ENCODE results near the gene SLCO2A1. TPM values are rescaled to one million over a fixed set of nuclear protein-coding genes. Genes with fewer than 3 reads are reported as not detected.

The SLCO2A1 gene
- total RNA-seq, 3 donors from 2014 or later: 34.3 to 72.2 (median 67.7) TPM

DNA sequence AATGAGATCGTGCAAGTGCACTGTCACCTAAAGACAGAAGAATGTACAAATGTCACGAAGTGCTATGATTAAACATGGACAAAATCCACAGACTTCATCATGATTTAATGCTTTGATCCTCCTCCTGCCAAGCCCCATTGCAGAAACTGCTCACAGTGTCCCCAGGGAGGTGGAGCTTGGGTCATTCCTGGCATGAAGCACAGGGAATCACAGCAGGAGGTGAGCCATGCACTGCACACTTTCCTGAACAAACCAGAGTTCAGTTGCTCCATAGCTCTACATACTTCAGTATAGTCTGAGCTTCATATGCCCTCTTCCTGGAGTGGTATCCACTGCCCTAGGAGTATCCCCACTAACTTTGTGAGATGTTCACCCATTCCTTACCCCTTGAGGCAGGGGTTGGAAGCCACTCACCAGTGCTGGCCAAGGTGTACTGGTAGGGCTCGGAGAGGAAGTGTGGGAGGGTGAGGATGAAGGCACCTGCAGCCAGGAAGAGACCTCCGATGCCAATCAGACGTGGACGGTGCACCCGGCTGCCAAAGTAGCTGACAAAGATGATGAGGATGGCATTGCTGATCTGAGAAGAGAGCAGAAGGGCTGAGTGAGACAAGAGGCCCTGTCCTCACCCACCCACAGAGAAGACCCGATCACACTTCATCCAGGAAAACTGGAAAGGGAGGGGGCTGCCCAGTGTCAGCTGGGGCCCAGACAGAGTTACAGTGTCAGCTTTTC is 56.3 kb downstream of the SLCO2A1 start:
- Histone ChIP-seq H3K36me3 (ENCODE audit: low read depth) (no peaks in the 10 kb centered on the region), H3K4me1 (ENCODE audit: low read depth) (no peaks in the 10 kb centered on the region), H3K4me3 (no peak overlapping the region), H3K9me3 (no peaks in the 10 kb centered on the region)
- ATAC-seq (no peak), DNase-seq (no peak)
- intact Hi-C loops (cut with DNase I, micrococcal nuclease): no loop called here
- TF ChIP-seq, protein P1, sequence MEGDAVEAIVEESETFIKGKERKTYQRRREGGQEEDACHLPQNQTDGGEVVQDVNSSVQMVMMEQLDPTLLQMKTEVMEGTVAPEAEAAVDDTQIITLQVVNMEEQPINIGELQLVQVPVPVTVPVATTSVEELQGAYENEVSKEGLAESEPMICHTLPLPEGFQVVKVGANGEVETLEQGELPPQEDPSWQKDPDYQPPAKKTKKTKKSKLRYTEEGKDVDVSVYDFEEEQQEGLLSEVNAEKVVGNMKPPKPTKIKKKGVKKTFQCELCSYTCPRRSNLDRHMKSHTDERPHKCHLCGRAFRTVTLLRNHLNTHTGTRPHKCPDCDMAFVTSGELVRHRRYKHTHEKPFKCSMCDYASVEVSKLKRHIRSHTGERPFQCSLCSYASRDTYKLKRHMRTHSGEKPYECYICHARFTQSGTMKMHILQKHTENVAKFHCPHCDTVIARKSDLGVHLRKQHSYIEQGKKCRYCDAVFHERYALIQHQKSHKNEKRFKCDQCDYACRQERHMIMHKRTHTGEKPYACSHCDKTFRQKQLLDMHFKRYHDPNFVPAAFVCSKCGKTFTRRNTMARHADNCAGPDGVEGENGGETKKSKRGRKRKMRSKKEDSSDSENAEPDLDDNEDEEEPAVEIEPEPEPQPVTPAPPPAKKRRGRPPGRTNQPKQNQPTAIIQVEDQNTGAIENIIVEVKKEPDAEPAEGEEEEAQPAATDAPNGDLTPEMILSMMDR (IDR thresholded peaks at IDR 0.05): no peak

DNA sequence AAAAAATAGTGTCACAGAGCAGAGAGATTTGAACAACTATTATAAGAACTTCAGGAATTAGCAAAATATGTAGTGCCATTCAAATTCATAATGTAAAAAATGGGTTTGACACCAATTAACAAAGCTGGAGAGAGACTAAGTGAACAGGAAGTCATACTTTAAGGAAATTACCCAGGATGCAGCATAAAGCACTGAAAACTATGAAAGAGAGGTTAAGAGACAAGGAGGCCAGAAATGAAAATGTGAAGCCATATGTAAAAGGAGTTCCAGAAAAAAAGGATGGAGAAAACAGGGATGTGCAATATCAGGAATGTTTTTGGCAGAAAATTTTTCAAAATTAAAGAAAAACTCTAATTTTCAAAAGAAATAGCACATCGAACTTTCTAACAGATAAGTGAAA is 57.6 kb downstream of the SLCO2A1 start:
- ATAC-seq (no peak), DNase-seq (no peak)
- Histone ChIP-seq H3K9me3 (no peaks in the 10 kb centered on the region), H3K4me1 (ENCODE audit: low read depth) (no peaks in the 10 kb centered on the region), H3K36me3 (ENCODE audit: low read depth) (no peaks in the 10 kb centered on the region), H3K4me3 (no peak overlapping the region)
- TF ChIP-seq, protein P1 (IDR thresholded peaks at IDR 0.05): no peak
- intact Hi-C loops (cut with DNase I, micrococcal nuclease): no loop called here

DNA sequence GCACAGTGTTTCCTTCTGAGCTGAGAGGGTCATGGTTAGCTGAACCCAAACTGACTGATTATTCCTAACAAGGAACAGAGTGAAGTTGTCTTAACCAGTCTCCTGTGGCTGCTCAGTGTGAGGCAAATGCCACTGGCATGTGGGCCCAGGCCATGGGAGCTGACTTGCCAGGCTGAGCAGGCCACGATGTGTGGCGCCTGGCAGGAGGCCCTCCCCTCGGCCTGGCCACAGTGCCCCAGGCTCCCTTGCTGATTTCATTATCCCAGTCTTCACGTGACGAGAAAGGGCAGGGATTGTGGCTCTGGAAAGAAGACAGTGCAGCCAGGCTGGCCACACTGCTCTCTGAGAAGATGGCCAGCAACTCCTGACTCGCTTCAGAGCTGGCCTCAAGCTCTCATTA is 58.8 kb downstream of the SLCO2A1 start:
- DNase-seq (no peak), ATAC-seq (no peak)
- no peaks in the 10 kb centered on the region for H3K4me1 ChIP-seq (ENCODE audit: low read depth)
- no peak overlapping the region for H3K4me3 ChIP-seq
- TF ChIP-seq, protein P1 (IDR thresholded peaks at IDR 0.05): no peak
- no peaks in the 10 kb centered on the region for H3K9me3 ChIP-seq
- intact Hi-C loops (cut with DNase I, micrococcal nuclease): no loop called here
- no peaks in the 10 kb centered on the region for H3K36me3 ChIP-seq (ENCODE audit: low read depth)

DNA sequence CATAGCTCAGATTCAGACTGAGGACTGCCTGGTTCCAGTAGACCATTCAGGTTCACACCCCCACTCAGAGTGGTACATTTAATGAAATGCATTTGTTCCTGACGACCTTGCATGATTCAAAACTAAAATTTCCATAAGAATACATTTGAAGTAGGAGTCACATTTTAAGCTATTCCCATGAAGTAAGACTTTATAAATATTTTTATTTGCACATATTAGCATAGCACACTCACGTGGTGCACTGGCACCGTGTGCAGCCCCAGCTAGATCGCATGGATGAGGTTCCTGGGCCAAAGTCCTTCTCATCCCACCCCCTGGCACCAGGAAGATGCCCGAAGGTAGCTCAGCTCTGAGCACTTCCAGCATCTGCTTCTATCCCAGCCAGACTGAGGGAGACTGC is 59.4 kb downstream of the SLCO2A1 start:
- ATAC-seq: no peak
- DNase-seq: no peak
- intact Hi-C loops (cut with DNase I, micrococcal nuclease): no loop called here
- Histone ChIP-seq H3K4me1 (ENCODE audit: low read depth) (no peaks in the 10 kb centered on the region), H3K36me3 (ENCODE audit: low read depth) (no peaks in the 10 kb centered on the region), H3K4me3 (no peak overlapping the region), H3K9me3 (no peaks in the 10 kb centered on the region)
- TF ChIP-seq, protein P1 (IDR thresholded peaks at IDR 0.05): no peak

DNA sequence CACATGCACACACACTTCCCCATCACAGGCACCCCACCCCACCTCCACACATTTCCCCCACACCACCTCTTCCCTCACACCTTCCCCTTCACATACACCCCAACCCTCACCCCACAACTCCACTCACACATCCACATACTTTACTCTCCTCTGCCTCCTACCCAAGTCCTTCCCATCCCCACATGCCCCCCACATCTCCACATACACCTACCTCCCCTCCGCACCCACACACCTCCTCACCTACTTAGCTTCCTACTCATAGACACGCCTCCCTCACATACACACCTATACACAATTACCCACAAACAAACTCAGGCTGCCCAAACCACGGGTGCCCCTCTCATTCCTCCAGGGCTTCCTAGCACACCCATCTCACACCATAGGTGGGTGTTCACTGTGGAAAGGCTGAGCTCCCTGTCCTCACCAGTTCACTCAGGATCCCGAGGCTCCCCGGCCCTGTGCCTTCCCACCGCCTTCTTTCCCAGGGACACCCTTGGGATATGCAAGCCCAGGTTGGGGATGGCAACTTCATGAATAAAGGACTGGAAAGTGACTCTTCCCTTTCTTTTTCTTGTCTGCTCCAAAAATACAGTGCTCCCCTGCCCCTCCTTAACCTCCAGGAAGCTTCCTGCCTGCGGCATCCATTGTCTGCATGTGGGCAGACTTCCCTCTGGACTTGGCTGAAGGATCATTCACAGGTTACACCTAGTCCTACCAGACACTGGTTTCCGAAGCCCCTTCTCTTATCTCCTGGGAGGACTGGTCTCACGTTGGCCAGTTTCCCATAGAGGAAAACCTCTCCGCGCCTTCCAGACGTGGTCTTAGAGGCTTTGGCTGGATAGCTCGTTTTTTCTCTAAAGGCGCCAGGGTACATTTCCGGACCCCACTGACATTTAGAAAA is 61.5 kb downstream of the SLCO2A1 start:
- no peak for ATAC-seq
- DNase-seq: no peak
- Histone ChIP-seq H3K36me3 (ENCODE audit: low read depth) (no peaks in the 10 kb centered on the region), H3K4me3 (no peak overlapping the region), H3K9me3 (no peaks in the 10 kb centered on the region), H3K4me1 (ENCODE audit: low read depth) (no peaks in the 10 kb centered on the region)
- TF ChIP-seq, protein P1 (IDR thresholded peaks at IDR 0.05): no peak
- intact Hi-C loops (cut with DNase I, micrococcal nuclease): no loop called here

Data from mucosa of descending colon (tissue), 3 donors.